GM19043 (cell line): ENCODE results near the gene COG3.

Experiments used
- ATAC-seq: cut with Tn5 transposase; IDR thresholded peaks from one replicate; pipeline ENCODE4 v1.9.1; 2021; ENCODE audit warnings: low read depth; ENCODE audit not compliant: unreplicated experiment

COG3 gene

DNA sequence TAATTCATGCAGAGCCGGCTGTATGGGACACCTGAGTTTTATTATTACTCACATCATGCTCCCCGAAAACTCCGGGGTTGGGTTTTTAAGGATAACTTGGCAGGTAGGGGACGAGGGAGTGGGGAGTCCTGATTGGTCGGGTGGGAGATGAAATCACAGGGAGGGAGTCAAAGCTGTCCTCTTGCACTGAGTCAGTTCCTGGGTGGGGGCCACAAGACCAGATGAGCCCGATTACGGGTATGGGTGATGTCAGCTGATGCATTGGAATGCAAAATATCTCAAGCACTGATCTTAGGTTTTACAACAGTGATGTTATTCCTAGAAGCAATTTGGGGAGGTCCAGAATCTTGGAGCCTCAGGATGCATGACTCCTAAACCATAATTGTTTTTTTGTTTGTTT lies 18.6 kb upstream of the COG3 start:
- no peak for ATAC-seq

DNA sequence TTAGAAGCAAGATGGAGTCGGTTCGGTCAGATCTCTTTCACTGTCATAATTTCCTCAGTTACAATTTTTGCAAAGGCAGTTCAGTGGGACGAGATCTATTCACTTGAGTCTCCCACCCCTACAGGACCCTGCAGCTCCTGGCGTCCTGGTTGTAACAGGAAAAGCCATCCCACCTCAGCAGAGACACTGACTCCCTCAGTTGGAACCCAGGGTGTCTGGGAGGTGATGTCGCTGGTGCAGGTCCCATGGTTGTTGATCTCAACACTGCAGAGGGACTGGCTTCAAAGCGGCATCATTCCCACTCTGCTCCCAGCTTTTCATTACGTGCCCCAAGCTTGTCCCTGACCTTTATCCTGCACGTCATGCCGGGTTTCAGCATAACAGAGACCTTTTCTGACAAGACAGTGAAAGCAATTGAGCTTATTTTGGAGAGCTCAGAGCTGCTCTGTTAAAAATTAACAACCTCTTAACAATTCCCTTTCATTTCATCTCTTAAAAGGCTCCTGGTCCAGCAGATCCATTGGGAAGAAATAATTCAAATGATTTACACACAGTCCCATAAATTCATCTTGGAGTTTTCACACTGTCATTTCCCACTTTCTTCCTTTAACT lies 17.6 kb upstream of the COG3 start:
- ATAC-seq: no peak

DNA sequence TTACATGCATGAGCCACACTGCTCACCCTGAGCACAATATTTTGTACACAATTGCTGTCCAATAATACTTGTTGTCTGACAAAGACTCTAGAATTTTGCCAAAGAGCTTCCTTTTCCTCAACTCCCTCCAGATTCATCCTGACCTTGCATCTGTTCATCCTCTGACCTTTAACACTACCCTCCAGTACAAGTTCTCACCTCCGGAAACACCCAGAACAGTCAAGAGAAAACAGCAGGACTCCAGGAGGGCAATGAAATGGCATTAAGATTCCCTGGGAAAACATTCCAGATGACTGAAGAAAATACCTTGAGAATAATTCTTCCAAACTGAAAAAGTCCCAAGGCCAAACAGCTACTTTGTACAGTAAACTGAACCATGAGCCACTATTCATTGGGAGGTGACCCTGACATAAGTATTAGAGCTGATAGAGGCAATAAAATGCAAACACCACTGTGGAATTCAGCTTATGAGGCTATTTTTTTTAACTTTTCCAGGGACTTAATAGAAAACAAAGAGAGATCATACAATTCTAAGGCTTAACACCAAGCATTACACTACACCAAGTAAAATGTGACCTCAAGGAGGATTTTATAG lies 15.7 kb upstream of the COG3 start:
- ATAC-seq: no peak

DNA sequence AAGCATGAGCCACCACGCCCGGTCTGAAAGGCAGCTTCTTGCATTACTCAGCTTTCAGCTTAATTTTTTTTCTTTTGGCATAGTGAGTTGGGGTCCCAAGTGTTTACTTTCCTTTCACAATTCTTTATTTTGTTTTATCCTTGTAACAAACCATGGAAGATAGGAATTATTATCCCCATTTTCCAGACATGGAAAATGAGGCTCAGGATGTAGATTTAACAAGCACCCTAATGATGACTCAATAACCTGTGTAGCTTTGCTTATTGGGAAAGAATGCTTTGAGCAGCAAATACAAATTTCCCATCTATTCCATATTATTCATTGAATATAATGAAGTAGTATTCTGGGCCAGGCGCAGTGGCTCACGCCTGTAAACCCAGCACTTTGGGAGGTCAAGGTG lies 13.5 kb upstream of the COG3 start:
- no peak for ATAC-seq

DNA sequence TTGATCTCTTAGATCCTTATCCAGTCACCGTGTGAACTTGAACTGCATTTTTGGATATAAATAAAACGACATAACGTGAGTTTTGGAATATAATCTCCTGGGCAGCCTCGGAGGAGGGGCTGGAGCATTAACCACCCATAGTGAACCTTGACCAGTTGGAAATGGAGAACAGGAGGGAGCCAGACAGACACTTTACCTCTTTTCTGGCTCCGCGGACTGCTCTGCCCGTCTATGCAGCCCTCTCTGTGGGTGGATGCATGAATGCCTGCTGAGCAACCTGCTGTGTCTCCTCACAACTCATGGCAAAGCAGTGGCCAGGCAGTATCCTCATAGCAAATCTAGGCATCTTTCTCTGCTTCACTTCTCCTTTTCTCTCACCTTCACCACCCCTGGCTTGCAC lies 10.5 kb upstream of the COG3 start:
- no peak for ATAC-seq

DNA sequence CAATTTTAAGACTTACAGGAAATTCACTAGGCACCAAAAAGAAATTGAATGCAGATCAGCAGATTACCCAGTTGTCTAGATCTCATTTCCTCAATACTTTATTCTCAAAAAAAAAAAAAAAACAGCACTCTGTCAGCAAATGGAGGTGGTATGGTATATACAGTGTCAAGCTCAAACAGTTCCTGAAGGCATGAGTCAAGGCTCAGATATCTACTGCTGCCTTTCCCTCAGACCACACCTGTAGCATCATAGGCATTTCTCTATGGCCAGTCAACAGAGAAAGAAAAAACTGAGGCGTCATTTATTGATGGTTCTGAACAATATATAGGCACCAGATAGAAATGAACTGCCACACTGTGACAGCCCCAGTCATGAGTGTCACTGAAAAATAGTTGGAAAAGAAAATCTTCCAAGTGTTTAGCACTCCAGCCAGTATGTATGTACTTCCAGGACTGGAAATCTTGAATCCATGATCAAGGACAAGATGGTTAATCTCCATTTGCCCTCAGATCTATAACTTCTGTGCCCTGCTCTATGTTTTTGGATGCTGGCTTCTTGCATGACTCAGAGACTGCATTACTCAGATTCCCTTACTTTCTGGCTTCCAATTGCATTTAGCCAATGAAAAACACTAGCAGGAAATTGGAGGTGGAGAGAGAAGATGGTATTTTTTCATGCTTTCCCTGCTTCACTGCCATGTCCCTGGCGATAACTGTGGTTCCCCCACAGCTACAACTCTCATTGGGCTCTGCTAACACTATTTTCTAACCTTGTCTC lies 8.4 kb upstream of the COG3 start:
- no peak for ATAC-seq

DNA sequence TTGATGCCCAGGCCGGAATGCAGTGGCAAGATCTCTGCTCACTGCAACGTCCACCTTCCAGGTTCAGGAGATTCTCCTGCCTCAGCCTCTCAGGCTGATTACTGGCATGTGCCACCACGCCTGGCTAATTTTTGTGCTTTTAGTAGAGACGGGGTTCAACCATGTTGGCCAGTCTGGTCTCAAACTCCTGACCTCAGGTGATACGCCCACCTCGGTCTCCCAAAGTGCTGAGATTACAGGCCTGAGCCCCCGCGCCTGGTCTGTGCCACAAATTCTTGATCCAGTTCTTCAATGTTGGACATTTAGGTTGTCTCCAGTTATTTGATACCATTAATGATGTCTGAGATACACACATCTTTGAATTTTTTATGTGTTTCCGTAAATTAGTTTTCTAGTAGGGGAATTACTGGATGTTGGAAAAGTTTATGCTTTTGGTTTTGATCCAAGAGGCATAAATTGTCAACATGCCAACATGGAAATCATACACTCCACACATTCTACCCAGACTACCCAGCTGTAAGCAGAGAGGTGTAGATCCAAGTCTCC lies 525 bp upstream of the COG3 start:
- no peak for ATAC-seq

DNA sequence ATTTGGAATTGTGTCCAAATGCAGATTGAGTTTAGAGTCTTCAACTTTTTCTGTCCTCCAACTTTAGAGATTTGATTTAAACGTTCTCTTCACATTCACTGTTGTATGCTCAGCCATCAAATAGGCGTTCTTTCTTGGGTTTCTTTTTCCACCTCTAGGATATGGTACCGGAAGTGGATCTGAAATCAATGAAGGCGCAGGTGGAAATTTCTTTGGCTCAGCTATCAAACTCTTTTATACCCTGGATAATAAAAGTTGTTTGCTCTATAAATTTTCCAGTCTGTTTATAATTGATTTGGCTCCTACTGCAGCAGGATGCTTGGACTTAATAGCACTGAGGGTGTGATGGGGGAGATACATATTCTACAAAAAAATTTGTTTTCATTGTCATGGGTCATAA lies 1.6 kb downstream of the COG3 start:
- ATAC-seq: no peak

DNA sequence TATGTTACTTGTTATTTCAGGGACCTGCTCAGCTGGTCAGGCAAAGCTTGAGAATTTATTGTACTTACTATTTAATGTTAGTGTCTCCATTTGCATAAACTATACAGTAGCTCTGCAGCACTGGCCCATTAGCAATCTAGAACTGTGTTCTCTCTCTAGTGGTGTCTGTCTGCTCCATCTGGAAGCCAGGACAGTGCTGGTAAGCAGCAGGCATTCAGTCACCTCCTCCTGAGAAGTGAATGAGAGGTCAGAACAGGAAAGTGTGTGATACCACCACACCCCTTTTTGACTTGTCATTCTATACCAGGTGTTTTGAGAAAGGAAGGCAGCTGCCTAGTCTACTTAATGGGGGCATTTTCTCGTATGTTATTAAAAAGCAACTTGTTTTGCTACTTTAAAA lies 3.9 kb downstream of the COG3 start:
- no peak for ATAC-seq

DNA sequence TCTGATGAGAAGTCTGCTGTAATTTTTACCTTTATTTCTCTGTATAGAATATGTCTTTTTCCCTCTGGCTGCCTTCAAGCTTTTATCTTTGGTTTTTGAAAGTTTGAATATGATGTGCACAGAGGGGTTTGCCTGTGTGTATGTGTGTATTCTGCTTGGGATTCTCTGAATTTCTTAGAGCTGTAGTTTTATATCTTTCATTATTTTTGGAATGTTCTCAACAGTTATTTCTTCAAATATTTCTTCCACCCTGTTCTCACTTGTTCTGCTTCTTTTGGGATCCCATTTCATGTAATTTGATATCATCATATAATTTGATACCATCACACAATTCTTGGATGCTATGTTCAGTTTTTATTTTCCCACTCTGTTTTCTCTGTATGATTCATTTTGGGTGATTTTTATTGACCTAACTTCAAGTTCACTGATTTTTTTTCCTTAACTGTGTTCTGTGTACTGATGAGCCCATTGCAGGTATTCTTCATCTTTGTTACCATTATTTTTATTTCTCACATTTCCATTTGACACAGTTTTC lies 7.5 kb downstream of the COG3 start:
- ATAC-seq: no peak

DNA sequence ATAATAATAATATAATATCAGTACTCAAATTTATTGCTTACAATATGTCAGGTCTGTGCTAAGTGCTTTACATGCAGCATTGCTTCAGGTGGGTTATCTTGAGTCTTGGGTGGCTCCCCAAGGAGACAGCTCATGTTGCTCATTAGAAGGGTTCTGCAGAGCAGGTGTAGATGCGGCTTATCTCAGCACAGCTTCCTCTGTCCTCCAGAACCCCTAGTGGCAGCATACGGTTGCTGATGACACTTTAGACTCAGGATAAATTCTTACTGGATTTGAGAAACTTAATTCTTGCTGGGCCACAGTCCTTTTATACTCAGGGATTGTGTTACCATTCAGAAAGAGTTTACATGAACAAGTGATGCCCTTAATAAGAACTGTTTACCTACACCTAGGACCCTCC lies 8.9 kb downstream of the COG3 start:
- no peak for ATAC-seq

DNA sequence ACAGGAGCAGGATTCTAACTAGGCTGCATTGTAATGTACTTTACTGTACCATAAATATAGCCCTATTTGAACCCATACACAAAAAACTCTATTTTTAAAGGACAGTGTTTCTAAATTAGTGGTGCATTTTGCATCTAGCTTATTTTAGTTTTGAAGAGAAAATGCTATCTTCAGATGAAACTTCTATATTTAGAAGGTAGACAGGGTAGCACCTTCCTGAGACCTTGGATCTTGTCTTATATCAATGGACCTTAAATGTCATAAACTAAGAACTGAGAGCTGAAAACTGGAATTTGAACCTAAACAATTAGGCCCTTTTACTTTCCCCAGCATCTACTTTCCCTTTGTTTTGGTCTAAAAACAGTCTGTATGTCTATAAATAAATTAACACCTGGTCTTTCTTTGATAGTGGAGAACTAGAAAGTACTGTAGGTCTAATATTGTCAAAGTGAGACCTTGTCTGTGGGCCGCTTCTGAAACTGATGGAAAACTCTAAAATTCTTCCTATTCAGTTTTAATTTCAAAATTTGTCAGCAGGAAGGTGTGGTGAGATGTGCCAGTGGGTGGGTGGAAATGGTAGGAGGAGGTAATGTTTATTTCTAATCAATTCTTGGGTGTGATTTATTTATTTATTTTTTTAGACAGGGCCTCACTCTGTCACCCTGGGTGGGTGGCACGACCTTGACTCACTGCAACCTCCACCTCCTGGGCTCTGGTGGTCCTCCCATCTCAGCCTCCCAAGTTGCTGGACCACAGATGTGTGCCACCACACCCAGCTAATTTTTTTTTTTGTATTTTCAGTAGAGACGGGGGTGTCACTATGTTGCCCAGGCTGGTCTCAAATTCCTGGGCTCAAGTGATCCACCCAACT lies 10.1 kb downstream of the COG3 start:
- no peak for ATAC-seq

DNA sequence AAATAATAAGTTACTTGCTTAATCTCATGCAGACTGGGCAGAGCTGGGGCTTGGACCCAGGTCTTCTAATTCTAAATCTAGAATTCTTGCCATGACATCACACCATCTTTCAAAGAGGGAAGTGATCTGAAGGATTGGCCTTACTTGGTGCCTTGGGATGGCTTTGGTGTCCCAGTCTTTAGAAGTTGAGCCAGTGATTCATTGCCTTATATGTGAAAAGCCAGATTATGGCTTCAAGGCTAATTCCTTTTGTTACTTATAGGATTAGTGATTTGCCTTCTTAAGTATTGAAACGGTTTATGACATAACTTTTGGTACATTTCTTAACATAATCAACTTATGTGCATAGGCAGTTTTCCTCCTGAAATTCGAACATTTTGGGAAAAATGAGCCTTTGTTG lies 14.9 kb downstream of the COG3 start:
- ATAC-seq: no peak

DNA sequence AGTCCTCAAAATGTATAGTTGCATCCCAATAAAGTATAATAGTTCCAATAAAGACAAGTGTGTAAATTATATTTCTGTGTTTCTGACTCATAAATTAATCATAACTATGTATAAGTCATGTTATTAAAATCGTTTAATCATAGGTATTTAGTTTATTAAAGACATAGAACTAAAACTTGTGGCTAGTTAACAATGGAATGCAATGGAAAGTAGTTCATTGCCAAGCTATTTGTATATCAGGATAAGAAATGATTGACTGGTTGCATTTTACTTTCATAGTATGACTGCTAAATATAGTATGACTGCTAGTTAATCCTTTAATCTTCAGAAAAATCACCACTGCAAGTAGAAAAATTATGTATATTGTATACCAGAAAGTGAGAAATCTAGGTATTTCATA lies 16.9 kb downstream of the COG3 start:
- no peak for ATAC-seq

DNA sequence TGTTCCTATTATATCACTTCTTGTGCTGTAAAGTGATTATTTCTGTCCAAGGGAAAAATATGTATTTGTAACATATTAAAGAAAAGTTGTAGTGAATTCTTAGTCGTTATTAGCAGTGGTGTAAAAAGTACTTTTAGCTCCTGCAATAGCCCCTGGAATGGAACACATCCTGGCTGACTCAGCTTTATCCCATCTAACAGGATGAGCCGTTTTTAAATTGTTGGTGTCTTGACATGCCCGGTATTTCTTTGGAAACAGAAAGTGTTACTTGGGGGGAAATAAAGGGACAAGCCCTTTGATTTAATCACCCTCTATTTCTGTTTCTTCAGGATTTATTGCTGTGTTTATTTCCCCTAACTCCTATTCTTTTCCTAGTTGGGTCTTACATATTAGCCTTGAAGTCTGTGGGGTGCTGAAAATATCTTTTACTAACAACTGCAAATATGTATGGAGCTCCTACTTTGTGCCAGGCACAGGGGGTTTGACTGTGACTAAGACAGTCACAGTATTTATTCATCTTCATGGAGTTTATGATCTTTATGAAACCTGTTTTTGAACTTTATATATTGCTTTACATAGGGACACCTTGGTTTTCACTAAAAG lies 17.9 kb downstream of the COG3 start:
- no peak for ATAC-seq

DNA sequence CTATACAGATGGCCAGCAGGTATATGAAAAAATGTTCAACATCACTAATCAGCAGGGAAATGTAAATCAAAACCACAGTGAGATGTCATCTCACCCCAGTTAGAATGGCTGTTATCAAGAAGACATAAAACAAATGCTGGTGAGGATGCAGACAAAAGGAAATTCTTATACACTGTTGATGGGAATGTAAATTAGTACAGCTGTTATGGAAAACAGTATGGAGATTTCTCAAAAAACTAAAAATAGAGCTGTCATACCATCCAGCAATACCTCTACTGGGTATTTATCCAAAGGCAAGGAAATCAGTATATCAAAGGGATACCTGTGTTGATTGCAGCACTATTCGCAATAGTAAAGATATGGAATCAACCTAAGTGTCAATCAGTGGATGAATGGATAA lies 22.9 kb downstream of the COG3 start:
- ATAC-seq: no peak

DNA sequence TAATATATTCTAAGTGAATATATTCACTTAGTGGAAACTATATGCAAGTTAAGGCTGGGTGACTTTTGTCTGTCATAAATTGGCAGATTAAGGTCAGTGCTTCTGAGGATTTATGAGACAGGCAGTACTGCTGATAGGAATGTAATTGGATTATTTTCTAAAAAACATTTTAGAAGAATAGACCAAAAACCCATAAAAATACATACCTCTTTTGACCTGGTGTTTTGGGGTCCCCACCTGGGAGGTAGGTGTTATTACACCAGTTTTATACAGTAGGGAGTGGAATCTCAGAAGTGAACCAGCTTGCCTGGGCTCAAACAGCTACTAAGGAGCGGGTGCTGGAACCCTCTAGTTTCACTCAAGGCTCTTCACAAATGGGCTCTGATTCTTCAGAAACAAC lies 25.3 kb downstream of the COG3 start:
- no peak for ATAC-seq

DNA sequence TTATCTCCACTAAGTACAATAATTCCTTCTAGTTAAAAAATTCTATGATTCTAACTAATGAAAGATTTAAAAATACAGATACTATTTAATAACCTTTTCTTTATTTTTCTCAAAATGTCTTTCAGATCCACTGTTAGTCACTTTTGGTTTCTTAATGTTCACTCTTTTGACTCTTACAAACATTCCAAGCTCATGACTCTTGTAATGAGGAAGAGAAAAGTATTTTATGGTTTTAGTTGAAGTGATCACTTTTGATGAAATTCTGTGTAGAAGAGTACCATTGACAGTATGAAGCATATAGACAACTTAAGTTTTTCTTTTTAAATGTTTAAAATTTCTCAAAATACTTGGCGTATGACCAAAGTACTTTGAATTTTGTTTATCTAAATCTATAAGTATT lies 27.8 kb downstream of the COG3 start:
- ATAC-seq: no peak

DNA sequence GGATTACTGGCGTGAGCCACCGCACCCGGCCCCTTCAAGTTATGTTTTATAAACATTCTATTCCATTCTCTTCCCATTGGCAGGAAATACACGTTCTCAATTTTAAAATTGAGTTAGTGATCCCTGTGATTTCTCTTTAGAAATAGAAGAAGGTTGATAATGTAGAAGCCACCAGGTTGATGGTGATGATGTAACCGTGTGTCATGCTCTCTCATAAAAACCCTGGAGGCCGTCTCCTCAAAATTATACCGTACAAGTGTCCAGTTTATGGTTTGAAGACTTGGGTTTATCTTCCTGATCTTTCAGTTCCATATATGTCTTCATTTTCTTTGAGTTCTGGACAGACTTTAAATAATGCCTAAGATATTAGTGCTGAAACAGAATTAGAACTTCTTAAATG lies 32.2 kb downstream of the COG3 start:
- no peak for ATAC-seq

DNA sequence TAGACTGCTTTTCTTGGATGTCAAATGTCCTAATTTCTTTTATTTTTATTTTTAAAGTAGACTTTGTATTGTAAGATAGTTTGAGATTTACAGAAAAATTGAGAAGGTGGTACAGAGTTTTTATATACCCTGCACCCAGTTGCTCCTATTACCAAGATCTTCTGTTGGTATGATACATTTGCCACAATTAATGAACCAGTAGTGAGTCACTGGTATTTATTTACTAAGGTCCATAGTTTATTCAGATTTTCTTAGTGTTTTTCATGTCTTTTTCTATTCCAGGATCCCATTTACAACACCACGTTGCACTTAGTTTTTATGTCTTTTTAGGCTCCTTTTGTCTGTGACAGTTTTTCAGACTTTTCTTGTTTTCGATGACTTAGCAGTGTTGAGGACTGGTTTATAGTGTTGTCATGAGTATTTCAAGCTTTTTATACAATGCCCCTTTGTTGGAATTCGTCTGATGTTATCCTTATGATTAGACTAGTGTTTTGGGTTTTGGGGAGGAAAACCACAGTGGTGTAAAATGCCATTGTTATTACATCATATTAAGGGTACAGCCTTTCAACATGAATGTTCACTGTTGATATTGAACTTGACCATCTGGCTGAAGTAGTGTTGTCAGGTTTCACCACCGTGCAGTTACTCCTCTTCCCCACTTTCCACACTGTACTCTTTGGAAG lies 35.9 kb downstream of the COG3 start:
- no peak for ATAC-seq
